ENCODE data around the gene ATOX1.

The ATOX1 gene

DNA sequence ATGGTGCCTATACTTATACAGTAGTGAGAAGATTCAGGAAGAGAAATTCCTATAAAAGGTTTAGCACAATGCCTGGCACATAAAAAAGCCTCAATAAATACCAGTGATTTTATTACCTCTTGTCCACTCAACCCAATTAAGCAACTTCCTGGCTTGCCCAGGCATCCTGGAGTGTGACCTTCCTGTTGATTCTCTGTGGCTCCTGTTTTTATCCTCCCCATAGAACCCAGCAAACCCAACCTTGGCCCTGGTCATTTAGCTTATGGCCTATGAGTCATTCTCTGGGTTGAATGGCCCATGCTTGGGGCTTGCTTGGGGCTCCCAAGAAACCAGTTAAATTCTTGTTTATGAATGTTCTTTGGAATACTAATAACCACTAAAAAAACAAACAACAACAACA, 50.3 kb downstream of the ATOX1 start:
- Histone ChIP-seq H3K4ac (ENCODE audit: low read depth, low read length) (no peak overlapping the region), H4K5ac (ENCODE audit: low read length) (no peak overlapping the region), H2BK15ac (replicated peaks; ENCODE audit: low read depth) (no peak overlapping the region), H2BK120ac (ENCODE audit: low read depth, low read length) (no peak overlapping the region), H3K4me3 (ENCODE audit: low read length) (no peak overlapping the region), H3K79me1 (ENCODE audit: low read length) (no peaks in the 10 kb centered on the region), H3K27me3 (ENCODE audit: insufficient read depth, low read length, poor library complexity) (no peaks in the 10 kb centered on the region), H3K56ac (ENCODE audit: low read length) (no peak overlapping the region), H3K9ac (ENCODE audit: low read length) (no peak overlapping the region), H3K79me2 (ENCODE audit: control insufficient read depth, insufficient read depth, low read length) (no peaks in the 10 kb centered on the region), H3K4me1 (ENCODE audit: control insufficient read depth, low read depth, low read length) (peaks cover 2% of the 10 kb centered on the region), H3K27ac (ENCODE audit: low read depth, low read length) (no peak overlapping the region), H3K18ac (ENCODE audit: low read length) (peak overlapping the region; percentile 51), H2AK5ac (ENCODE audit: low read length) (no peak overlapping the region), H3K36me3 (ENCODE audit: control insufficient read depth, insufficient read depth, low read length) (no peaks in the 10 kb centered on the region), H3K23ac (ENCODE audit: low read length) (no peak overlapping the region), H3K4me2 (ENCODE audit: low read length) (no peak overlapping the region), H2BK5ac (ENCODE audit: low read length) (no peak overlapping the region), H4K8ac (ENCODE audit: low read depth, low read length) (no peak overlapping the region)
- no peak for DNase-seq

DNA sequence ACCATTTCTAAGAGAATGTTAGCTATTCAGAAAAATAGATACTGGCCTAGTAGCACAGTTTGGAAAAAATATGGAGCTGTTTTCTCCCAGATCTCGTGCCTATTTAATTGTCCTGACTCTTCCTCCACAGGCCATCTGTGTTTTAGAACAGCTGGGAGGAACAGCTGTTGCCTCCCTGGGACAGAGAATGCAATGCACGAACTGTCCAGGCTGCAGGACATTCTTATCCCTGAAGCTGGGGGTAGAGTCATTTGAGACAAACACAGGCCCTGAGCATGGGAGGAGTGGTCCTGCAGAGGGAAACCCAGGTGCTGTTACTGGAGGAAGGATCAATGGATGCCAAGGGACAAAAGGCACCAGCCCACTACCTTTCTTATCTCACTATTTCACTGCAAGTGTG, 50.9 kb downstream of the ATOX1 start:
- H3K4me2 ChIP-seq (ENCODE audit: low read length), result no peak overlapping the region
- H3K4me1 ChIP-seq (ENCODE audit: control insufficient read depth, low read depth, low read length), result peaks cover 2% of the 10 kb centered on the region
- no peaks in the 10 kb centered on the region for H3K27me3 ChIP-seq (ENCODE audit: insufficient read depth, low read length, poor library complexity)
- no peak overlapping the region for H3K9ac ChIP-seq (ENCODE audit: low read length)
- no peak for DNase-seq
- no peaks in the 10 kb centered on the region for H3K79me1 ChIP-seq (ENCODE audit: low read length)
- no peak overlapping the region for H3K23ac ChIP-seq (ENCODE audit: low read length)
- no peak overlapping the region for H3K4ac ChIP-seq (ENCODE audit: low read depth, low read length)
- no peak overlapping the region for H3K18ac ChIP-seq (ENCODE audit: low read length)
- no CpG with 5 or more reads among the region's 2 CpGs for WGBS (ENCODE audit: extremely low coverage, insufficient coverage, low lambda C conversion rate)
- no peak overlapping the region for H2AK5ac ChIP-seq (ENCODE audit: low read length)
- no peak overlapping the region for H2BK120ac ChIP-seq (ENCODE audit: low read depth, low read length)
- no peak overlapping the region for H2BK15ac ChIP-seq (replicated peaks; ENCODE audit: low read depth)
- H3K36me3 ChIP-seq (ENCODE audit: control insufficient read depth, insufficient read depth, low read length), result no peaks in the 10 kb centered on the region
- H3K4me3 ChIP-seq (ENCODE audit: low read length), result no peak overlapping the region
- no peak overlapping the region for H4K8ac ChIP-seq (ENCODE audit: low read depth, low read length)
- H3K27ac ChIP-seq (ENCODE audit: low read depth, low read length), result no peak overlapping the region
- no peaks in the 10 kb centered on the region for H3K79me2 ChIP-seq (ENCODE audit: control insufficient read depth, insufficient read depth, low read length)
- H3K56ac ChIP-seq (ENCODE audit: low read length), result peak overlapping the region; percentile 17
- H2BK5ac ChIP-seq (ENCODE audit: low read length), result peak overlapping the region; percentile 37
- H4K5ac ChIP-seq (ENCODE audit: low read length), result no peak overlapping the region

- Histone ChIP-seq H3K9ac (ENCODE audit: low read length) (no peak overlapping the region), H4K5ac (ENCODE audit: low read length) (no peak overlapping the region), H3K4ac (ENCODE audit: low read depth, low read length) (no peak overlapping the region), H3K4me2 (ENCODE audit: low read length) (no peak overlapping the region), H2BK15ac (replicated peaks; ENCODE audit: low read depth) (no peak overlapping the region), H2BK120ac (ENCODE audit: low read depth, low read length) (no peak overlapping the region), H2AK5ac (ENCODE audit: low read length) (no peak overlapping the region), H3K36me3 (ENCODE audit: control insufficient read depth, insufficient read depth, low read length) (no peaks in the 10 kb centered on the region), H3K27me3 (ENCODE audit: insufficient read depth, low read length, poor library complexity) (no peaks in the 10 kb centered on the region), H3K79me1 (ENCODE audit: low read length) (no peaks in the 10 kb centered on the region), H3K23ac (ENCODE audit: low read length) (no peak overlapping the region), H3K56ac (ENCODE audit: low read length) (no peak overlapping the region), H3K4me1 (ENCODE audit: control insufficient read depth, low read depth, low read length) (peaks cover 2% of the 10 kb centered on the region), H2BK5ac (ENCODE audit: low read length) (no peak overlapping the region), H3K18ac (ENCODE audit: low read length) (no peak overlapping the region), H4K8ac (ENCODE audit: low read depth, low read length) (no peak overlapping the region), H3K27ac (ENCODE audit: low read depth, low read length) (no peak overlapping the region), H3K79me2 (ENCODE audit: control insufficient read depth, insufficient read depth, low read length) (no peaks in the 10 kb centered on the region), H3K4me3 (ENCODE audit: low read length) (no peak overlapping the region)
- no peak for DNase-seq
These were observed 51.5 kb downstream of the ATOX1 start for GRCh38 chr5:151706906-151707305.

GRCh38 chr5:151703780-151704179, 54.7 kb downstream of the ATOX1 start:
- H3K36me3 ChIP-seq (ENCODE audit: control insufficient read depth, insufficient read depth, low read length), result no peaks in the 10 kb centered on the region
- H3K56ac ChIP-seq (ENCODE audit: low read length), result no peak overlapping the region
- H3K79me2 ChIP-seq (ENCODE audit: control insufficient read depth, insufficient read depth, low read length), result no peaks in the 10 kb centered on the region
- H3K4me2 ChIP-seq (ENCODE audit: low read length), result no peak overlapping the region
- no peak overlapping the region for H4K5ac ChIP-seq (ENCODE audit: low read length)
- no peak overlapping the region for H3K4me3 ChIP-seq (ENCODE audit: low read length)
- WGBS (ENCODE audit: extremely low coverage, insufficient coverage, low lambda C conversion rate), result no CpG with 5 or more reads among the region's 1 CpG
- no peak overlapping the region for H4K8ac ChIP-seq (ENCODE audit: low read depth, low read length)
- H3K79me1 ChIP-seq (ENCODE audit: low read length), result no peaks in the 10 kb centered on the region
- no peak overlapping the region for H2AK5ac ChIP-seq (ENCODE audit: low read length)
- no peak overlapping the region for H2BK15ac ChIP-seq (replicated peaks; ENCODE audit: low read depth)
- DNase-seq, result no peak
- no peak overlapping the region for H3K18ac ChIP-seq (ENCODE audit: low read length)
- no peak overlapping the region for H3K27ac ChIP-seq (ENCODE audit: low read depth, low read length)
- no peak overlapping the region for H3K9ac ChIP-seq (ENCODE audit: low read length)
- H3K4me1 ChIP-seq (ENCODE audit: control insufficient read depth, low read depth, low read length), result peaks cover 7% of the 10 kb centered on the region
- no peaks in the 10 kb centered on the region for H3K27me3 ChIP-seq (ENCODE audit: insufficient read depth, low read length, poor library complexity)
- no peak overlapping the region for H2BK5ac ChIP-seq (ENCODE audit: low read length)
- no peak overlapping the region for H3K4ac ChIP-seq (ENCODE audit: low read depth, low read length)
- H2BK120ac ChIP-seq (ENCODE audit: low read depth, low read length), result no peak overlapping the region
- no peak overlapping the region for H3K23ac ChIP-seq (ENCODE audit: low read length)

- Histone ChIP-seq H4K5ac (ENCODE audit: low read length) (no peak overlapping the region), H3K9ac (ENCODE audit: low read length) (no peak overlapping the region), H2AK5ac (ENCODE audit: low read length) (no peak overlapping the region), H2BK15ac (replicated peaks; ENCODE audit: low read depth) (no peak overlapping the region), H3K79me2 (ENCODE audit: control insufficient read depth, insufficient read depth, low read length) (no peaks in the 10 kb centered on the region), H3K79me1 (ENCODE audit: low read length) (no peaks in the 10 kb centered on the region), H2BK5ac (ENCODE audit: low read length) (no peak overlapping the region), H4K8ac (ENCODE audit: low read depth, low read length) (no peak overlapping the region), H3K23ac (ENCODE audit: low read length) (no peak overlapping the region), H3K4me2 (ENCODE audit: low read length) (no peak overlapping the region), H3K18ac (ENCODE audit: low read length) (no peak overlapping the region), H3K27ac (ENCODE audit: low read depth, low read length) (no peak overlapping the region), H3K4ac (ENCODE audit: low read depth, low read length) (no peak overlapping the region), H3K36me3 (ENCODE audit: control insufficient read depth, insufficient read depth, low read length) (no peaks in the 10 kb centered on the region), H3K56ac (ENCODE audit: low read length) (no peak overlapping the region), H3K4me1 (ENCODE audit: control insufficient read depth, low read depth, low read length) (peaks cover 9% of the 10 kb centered on the region), H3K4me3 (ENCODE audit: low read length) (no peak overlapping the region), H3K27me3 (ENCODE audit: insufficient read depth, low read length, poor library complexity) (no peaks in the 10 kb centered on the region), H2BK120ac (ENCODE audit: low read depth, low read length) (no peak overlapping the region)
- WGBS (ENCODE audit: extremely low coverage, insufficient coverage, low lambda C conversion rate), result no CpG with 5 or more reads among the region's 1 CpG
- no peak for DNase-seq
These were observed 55.2 kb downstream of the ATOX1 start for GRCh38 chr5:151703227-151703626.

DNA sequence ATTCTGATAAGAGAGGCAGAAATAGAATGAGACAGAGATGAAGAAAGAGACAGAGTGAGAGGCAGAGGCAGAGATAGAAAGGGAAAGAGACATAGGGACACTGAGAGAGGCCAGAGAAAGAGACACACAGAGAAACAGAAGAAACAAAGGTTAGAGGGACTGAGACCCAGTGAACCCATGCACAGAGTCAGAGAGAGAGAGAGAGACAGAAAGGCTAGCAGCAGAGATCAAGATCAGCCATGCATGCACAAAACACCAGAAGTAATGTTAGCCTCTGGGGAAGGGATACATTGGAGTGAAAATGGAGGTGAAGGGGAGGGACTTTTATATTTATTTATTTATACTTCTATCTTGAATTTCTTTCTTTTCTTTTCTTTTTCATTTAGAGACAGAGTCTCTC, 57.6 kb downstream of the ATOX1 start:
- no peak overlapping the region for H2BK5ac ChIP-seq (ENCODE audit: low read length)
- no peak overlapping the region for H3K18ac ChIP-seq (ENCODE audit: low read length)
- no peak overlapping the region for H3K4me2 ChIP-seq (ENCODE audit: low read length)
- no peak overlapping the region for H4K5ac ChIP-seq (ENCODE audit: low read length)
- H3K9ac ChIP-seq (ENCODE audit: low read length), result no peak overlapping the region
- H3K56ac ChIP-seq (ENCODE audit: low read length), result peak overlapping the region; percentile 64
- peak overlapping the region; percentile 5 for H2BK15ac ChIP-seq (replicated peaks; ENCODE audit: low read depth)
- H2AK5ac ChIP-seq (ENCODE audit: low read length), result no peak overlapping the region
- no peaks in the 10 kb centered on the region for H3K27me3 ChIP-seq (ENCODE audit: insufficient read depth, low read length, poor library complexity)
- no peaks in the 10 kb centered on the region for H3K36me3 ChIP-seq (ENCODE audit: control insufficient read depth, insufficient read depth, low read length)
- H3K23ac ChIP-seq (ENCODE audit: low read length), result no peak overlapping the region
- H3K79me2 ChIP-seq (ENCODE audit: control insufficient read depth, insufficient read depth, low read length), result no peaks in the 10 kb centered on the region
- H3K4me3 ChIP-seq (ENCODE audit: low read length), result no peak overlapping the region
- DNase-seq, result no peak
- no peak overlapping the region for H3K27ac ChIP-seq (ENCODE audit: low read depth, low read length)
- no peaks in the 10 kb centered on the region for H3K79me1 ChIP-seq (ENCODE audit: low read length)
- H4K8ac ChIP-seq (ENCODE audit: low read depth, low read length), result no peak overlapping the region
- H2BK120ac ChIP-seq (ENCODE audit: low read depth, low read length), result no peak overlapping the region
- peaks cover 11% of the 10 kb centered on the region for H3K4me1 ChIP-seq (ENCODE audit: control insufficient read depth, low read depth, low read length)
- H3K4ac ChIP-seq (ENCODE audit: low read depth, low read length), result no peak overlapping the region

Data from mesendoderm (in vitro differentiated cells).